ENCODE data around the gene CFAP46. TPM values are rescaled to one million over a fixed set of nuclear protein-coding genes. Genes with fewer than 3 reads are reported as not detected.
"Not testable (repeated sequence)": the region's sequence is repeated elsewhere in the genome, so short reads cannot be mapped to it uniquely, and the experiment has no call there.

CFAP46 gene
- total RNA-seq, 1 experiment from 2014 or later, result not detected

GRCh38 chr10:132792796-132793195 is 149.6 kb downstream of the CFAP46 start:
- no peak overlapping the region for H3K27ac Mint-ChIP-seq (ENCODE audit: unreplicated experiment)
- no peak overlapping the region for H3K4me3 Mint-ChIP-seq (ENCODE audit: low read depth, unreplicated experiment)
- peaks cover 12% of the 10 kb centered on the region for H3K27me3 Mint-ChIP-seq (ENCODE audit: unreplicated experiment)
- BruUV-seq (replicated peaks), result no TSS peak
- TF ChIP-seq CTCF (IDR thresholded peaks at IDR 0.05; ENCODE audit: unreplicated experiment), result no peak
- intact Hi-C loops (cut with micrococcal nuclease; ENCODE audit: unreplicated experiment), result no loop called here
- no peaks in the 10 kb centered on the region for H3K4me1 Mint-ChIP-seq (ENCODE audit: low read depth, unreplicated experiment)
- CTCF ChIA-PET, result no interaction called here
- DNase-seq, result no peak
- no peaks in the 10 kb centered on the region for H3K9me3 Mint-ChIP-seq (ENCODE audit: low read depth, unreplicated experiment)
- H3K36me3 Mint-ChIP-seq (ENCODE audit: insufficient read depth, unreplicated experiment), result no peaks in the 10 kb centered on the region

GRCh38 chr10:132792099-132792498 is 150.3 kb downstream of the CFAP46 start:
- CTCF ChIA-PET, result not testable (repeated sequence)
- peaks cover 12% of the 10 kb centered on the region for H3K27me3 Mint-ChIP-seq (ENCODE audit: unreplicated experiment)

GRCh38 chr10:132790934-132791829 is 151.2 kb downstream of the CFAP46 start:
- H3K4me1 Mint-ChIP-seq (ENCODE audit: low read depth, unreplicated experiment), result no peaks in the 10 kb centered on the region
- no peaks in the 10 kb centered on the region for H3K9me3 Mint-ChIP-seq (ENCODE audit: low read depth, unreplicated experiment)
- no peak overlapping the region for H3K27ac Mint-ChIP-seq (ENCODE audit: unreplicated experiment)
- no peak for TF ChIP-seq CTCF (IDR thresholded peaks at IDR 0.05; ENCODE audit: unreplicated experiment)
- DNase-seq, result no peak
- H3K27me3 Mint-ChIP-seq (ENCODE audit: unreplicated experiment), result peaks cover 12% of the 10 kb centered on the region
- BruUV-seq (replicated peaks), result no TSS peak
- intact Hi-C loops (cut with micrococcal nuclease; ENCODE audit: unreplicated experiment), result no loop called here
- CTCF ChIA-PET, result no interaction called here
- H3K36me3 Mint-ChIP-seq (ENCODE audit: insufficient read depth, unreplicated experiment), result no peaks in the 10 kb centered on the region
- no peak overlapping the region for H3K4me3 Mint-ChIP-seq (ENCODE audit: low read depth, unreplicated experiment)

More at GRCh38 chr10:132792099-132792498, 150.3 kb downstream of the CFAP46 start:
- intact Hi-C loops (cut with micrococcal nuclease; ENCODE audit: unreplicated experiment); H3K9me3 Mint-ChIP-seq (ENCODE audit: low read depth, unreplicated experiment); H3K4me1 Mint-ChIP-seq (ENCODE audit: low read depth, unreplicated experiment); H3K27ac Mint-ChIP-seq (ENCODE audit: unreplicated experiment); BruUV-seq (replicated peaks); H3K4me3 Mint-ChIP-seq (ENCODE audit: low read depth, unreplicated experiment); DNase-seq; H3K36me3 Mint-ChIP-seq (ENCODE audit: insufficient read depth, unreplicated experiment): not testable (repeated sequence)

GRCh38 chr10:132790470-132790869 is 151.9 kb downstream of the CFAP46 start:
- no peaks in the 10 kb centered on the region for H3K9me3 Mint-ChIP-seq (ENCODE audit: low read depth, unreplicated experiment)
- no peak for TF ChIP-seq CTCF (IDR thresholded peaks at IDR 0.05; ENCODE audit: unreplicated experiment)
- H3K4me3 Mint-ChIP-seq (ENCODE audit: low read depth, unreplicated experiment), result no peak overlapping the region
- DNase-seq, result no peak
- H3K27me3 Mint-ChIP-seq (ENCODE audit: unreplicated experiment), result peaks cover 12% of the 10 kb centered on the region
- intact Hi-C loops (cut with micrococcal nuclease; ENCODE audit: unreplicated experiment), result no loop called here
- CTCF ChIA-PET, result no interaction called here
- no TSS peak for BruUV-seq (replicated peaks)
- no peak overlapping the region for H3K27ac Mint-ChIP-seq (ENCODE audit: unreplicated experiment)
- H3K4me1 Mint-ChIP-seq (ENCODE audit: low read depth, unreplicated experiment), result no peaks in the 10 kb centered on the region
- no peaks in the 10 kb centered on the region for H3K36me3 Mint-ChIP-seq (ENCODE audit: insufficient read depth, unreplicated experiment)

- Mint-ChIP-seq H3K9me3 (ENCODE audit: low read depth, unreplicated experiment) (no peaks in the 10 kb centered on the region), H3K4me1 (ENCODE audit: low read depth, unreplicated experiment) (no peaks in the 10 kb centered on the region), H3K36me3 (ENCODE audit: insufficient read depth, unreplicated experiment) (no peaks in the 10 kb centered on the region), H3K4me3 (ENCODE audit: low read depth, unreplicated experiment) (no peak overlapping the region), H3K27me3 (ENCODE audit: unreplicated experiment) (peaks cover 12% of the 10 kb centered on the region), H3K27ac (ENCODE audit: unreplicated experiment) (no peak overlapping the region)
- no peak for TF ChIP-seq CTCF (IDR thresholded peaks at IDR 0.05; ENCODE audit: unreplicated experiment)
- no peak for DNase-seq
- intact Hi-C loops (cut with micrococcal nuclease; ENCODE audit: unreplicated experiment), result no loop called here
- CTCF ChIA-PET, result no interaction called here
- BruUV-seq (replicated peaks), result no TSS peak
Measured at GRCh38 chr10:132789659-132790148, 152.7 kb downstream of the CFAP46 start.

All from Calu3 (cell line).